Mesenchymal stem cell (in vitro differentiated cells and primary cell): ENCODE data around the gene DNAH8.
"Not testable (repeated sequence)": the region's sequence is repeated elsewhere in the genome, so short reads cannot be mapped to it uniquely, and the experiment has no call there.

Experiments
- DNase-seq: peaks from one replicate; pipeline ENCODE4 v3.0.0-alpha.2; 2013
- H2AFZ ChIP-seq: one replicate; pipeline ENCODE4 v1.6.1; 2013; ENCODE audit warnings: low read depth, mild to moderate bottlenecking, control low read depth, inconsistent platforms, low read length, moderate library complexity
- H2AK5ac ChIP-seq: 2 replicates; pipeline ENCODE4 v1.6.1; 2013; ENCODE audit warnings: low read length, moderate library complexity, mild to moderate bottlenecking, inconsistent platforms; ENCODE audit not compliant: severe bottlenecking
- H2BK120ac ChIP-seq: one replicate; pipeline ENCODE4 v1.6.1; 2013; ENCODE audit warnings: low read depth, mild to moderate bottlenecking, inconsistent platforms, low read length, moderate library complexity
- H2BK12ac ChIP-seq, 2 experiments: one replicate each; pipeline ENCODE4 v1.6.1; 2013; ENCODE audit warnings: inconsistent platforms in 2 of 2, low read length in 2 of 2, mild to moderate bottlenecking in 2 of 2, moderate library complexity in 2 of 2, control low read depth in 1 of 2
- H2BK15ac ChIP-seq: one replicate; pipeline ENCODE4 v1.6.1; 2013; ENCODE audit warnings: mild to moderate bottlenecking, low read depth, inconsistent platforms; ENCODE audit not compliant: poor library complexity, severe bottlenecking
- H2BK5ac ChIP-seq: 2 replicates; pipeline ENCODE4 v1.6.1; 2013; ENCODE audit warnings: low read depth, mild to moderate bottlenecking, low read length, control low read depth, inconsistent platforms; ENCODE audit not compliant: poor library complexity, severe bottlenecking
- H3K14ac ChIP-seq, 2 experiments: one replicate each; pipeline ENCODE4 v1.6.1; 2013; ENCODE audit warnings: inconsistent platforms in 2 of 2, low read length in 2 of 2, control low read depth in 1 of 2, mild to moderate bottlenecking in 1 of 2, moderate library complexity in 1 of 2
- H3K18ac ChIP-seq, 2 experiments: one replicate each; pipeline ENCODE4 v1.6.1; 2013; ENCODE audit warnings: inconsistent platforms in 2 of 2, low read length in 2 of 2, control low read depth in 1 of 2, low read depth in 1 of 2, mild to moderate bottlenecking in 1 of 2
- H3K23ac ChIP-seq, 2 experiments: one replicate each; pipeline ENCODE4 v1.6.1; 2013; ENCODE audit warnings: inconsistent platforms in 2 of 2, low read length in 2 of 2, mild to moderate bottlenecking in 2 of 2, moderate library complexity in 2 of 2, control low read depth in 1 of 2
- H3K27ac ChIP-seq: 2 replicates; pipeline ENCODE4 v1.5.1; 2013; ENCODE audit warnings: mild to moderate bottlenecking, moderate library complexity, low read length, control low read depth, inconsistent platforms; ENCODE audit not compliant: poor library complexity, severe bottlenecking
- H3K27me3 ChIP-seq, 2 experiments: 2 replicates each; pipeline versions ENCODE4 v1.6.1 to v1.7.0; 2013; ENCODE audit warnings: low read length in 2 of 2, mild to moderate bottlenecking in 2 of 2, moderate library complexity in 2 of 2, control low read depth in 1 of 2, inconsistent platforms in 1 of 2; ENCODE audit not compliant: control insufficient read depth in 1 of 2, insufficient read depth in 1 of 2
- H3K36me3 ChIP-seq, 2 experiments: 2 replicates each; pipeline versions ENCODE4 v1.6.1 to v1.7.0; 2013; ENCODE audit warnings: low read length in 2 of 2, control low read depth in 1 of 2, inconsistent platforms in 1 of 2, low read depth in 1 of 2, mild to moderate bottlenecking in 1 of 2; ENCODE audit not compliant: insufficient read depth in 2 of 2, control insufficient read depth in 1 of 2
- H3K4ac ChIP-seq, 2 experiments: one replicate each; pipeline ENCODE4 v1.6.1; 2013; ENCODE audit warnings: inconsistent platforms in 2 of 2, low read length in 2 of 2, mild to moderate bottlenecking in 2 of 2, moderate library complexity in 2 of 2, control low read depth in 1 of 2, low read depth in 1 of 2
- H3K4me1 ChIP-seq: 2 replicates; pipeline ENCODE4 v1.6.1; 2013; ENCODE audit warnings: low read depth, low read length, control low read depth; ENCODE audit not compliant: control insufficient read depth, insufficient read depth
- H3K4me2 ChIP-seq: 2 replicates; pipeline ENCODE4 v1.6.1; 2013; ENCODE audit warnings: low read length, mild to moderate bottlenecking, inconsistent platforms; ENCODE audit not compliant: poor library complexity, severe bottlenecking
- H3K4me3 ChIP-seq, 2 experiments: 2 replicates each; pipeline versions ENCODE4 v1.5.1 to v1.7.0; 2013; ENCODE audit warnings: low read length in 2 of 2, mild to moderate bottlenecking in 2 of 2, control low read depth in 1 of 2, low read depth in 1 of 2; ENCODE audit not compliant: insufficient read depth in 1 of 2
- H3K79me1 ChIP-seq: replicated peaks from 2 replicates; pipeline ENCODE4 v1.6.1; 2013; ENCODE audit warnings: mild to moderate bottlenecking, control low read depth, low read length, inconsistent platforms; ENCODE audit not compliant: poor library complexity, severe bottlenecking
- H3K9ac ChIP-seq: 2 replicates; pipeline ENCODE4 v1.7.0; 2013; ENCODE audit warnings: mild to moderate bottlenecking, low read length, moderate library complexity
- H3K9me3 ChIP-seq: 2 replicates; pipeline ENCODE4 v1.7.0; 2013; ENCODE audit warnings: mild to moderate bottlenecking, low read length; ENCODE audit not compliant: control insufficient read depth
- H4K8ac ChIP-seq: one replicate; pipeline ENCODE4 v1.6.1; 2013; ENCODE audit warnings: inconsistent platforms, mild to moderate bottlenecking, low read length, moderate library complexity
- H4K91ac ChIP-seq: one replicate; pipeline ENCODE4 v1.6.1; 2013; ENCODE audit warnings: mild to moderate bottlenecking, low read length, inconsistent platforms
- WGBS: methylation state at CpG from one replicate; pipeline ENCODE4 v1.1.7; 2013; ENCODE audit warnings: mixed read lengths; 5-methylcytosine and 5-hydroxymethylcytosine counted together

Gene DNAH8

GRCh38 chr6:38915205-38915925 lies 200.3 kb downstream of the DNAH8 start:
- Histone ChIP-seq H3K9me3 (no peaks in the 10 kb centered on the region), H3K79me1 (no peaks in the 10 kb centered on the region), H4K8ac (no peak overlapping the region), H3K27ac (no peak overlapping the region), H2BK5ac (no peak overlapping the region), H3K4me2 (no peak overlapping the region), H3K9ac (no peak overlapping the region), H3K23ac (no peak overlapping the region), H2BK15ac (no peak overlapping the region), H3K18ac (no peak overlapping the region), H3K4ac (no peak overlapping the region), H2AK5ac (no peak overlapping the region), H3K4me1 (no peaks in the 10 kb centered on the region), H2BK12ac (no peak overlapping the region), H2AFZ (no peak overlapping the region), H3K27me3 (no peaks in the 10 kb centered on the region), H3K14ac (no peak overlapping the region), H2BK120ac (no peak overlapping the region), H3K36me3 (no peaks in the 10 kb centered on the region), H4K91ac (no peak overlapping the region), H3K4me3 (no peak overlapping the region)
- 93% methylated on average over 2 of the region's 2 CpGs for WGBS
- DNase-seq, result no peak

- not testable (repeated sequence) for H2BK15ac ChIP-seq, H3K23ac ChIP-seq, H3K9me3 ChIP-seq, H3K4me3 ChIP-seq, DNase-seq, H2BK120ac ChIP-seq, H4K8ac ChIP-seq, H2AK5ac ChIP-seq, H3K14ac ChIP-seq, H2BK5ac ChIP-seq, H2AFZ ChIP-seq, H3K4me1 ChIP-seq, H3K27me3 ChIP-seq, H3K18ac ChIP-seq, H2BK12ac ChIP-seq, H4K91ac ChIP-seq, H3K36me3 ChIP-seq, H3K79me1 ChIP-seq, H3K27ac ChIP-seq, H3K4ac ChIP-seq, H3K9ac ChIP-seq
- peak overlapping the region; percentile 23 for H3K4me2 ChIP-seq
- WGBS, result 64% methylated on average over 8 of the region's 8 CpGs
These were observed 206.4 kb downstream of the DNAH8 start for GRCh38 chr6:38921540-38921939.

DNA sequence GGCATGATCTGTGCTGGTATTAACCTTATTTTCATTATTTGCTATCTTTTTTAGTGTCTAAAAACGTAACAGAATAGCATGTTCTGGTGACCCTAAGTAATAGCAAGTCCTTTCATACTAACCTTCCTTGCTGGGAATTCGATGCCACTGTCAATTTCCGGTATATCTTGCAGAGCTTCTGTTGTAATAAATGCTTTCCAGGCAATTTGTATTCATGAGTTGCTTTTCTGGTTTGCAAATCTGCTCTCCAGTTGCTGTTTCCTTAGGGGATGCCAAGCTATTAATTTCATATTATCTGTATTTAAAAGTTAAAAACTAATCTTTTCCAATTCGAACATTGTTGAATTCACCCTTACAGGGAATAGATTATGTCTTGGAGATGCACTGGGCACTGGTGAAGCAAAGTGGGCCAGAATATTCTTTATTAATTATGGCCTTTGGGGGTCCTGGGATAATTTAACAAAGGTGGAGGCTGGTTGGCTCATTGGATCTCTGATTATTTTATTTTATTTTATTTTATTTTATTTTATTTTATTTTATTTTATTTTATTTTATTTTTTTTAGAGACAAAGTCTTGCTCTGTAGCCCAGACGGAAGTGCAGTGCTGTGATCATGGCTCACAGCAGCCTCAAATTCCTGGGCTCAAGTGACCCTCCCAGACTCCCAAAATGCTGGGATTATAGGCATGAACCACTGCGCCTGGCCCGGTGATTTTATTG lies 209.8 kb downstream of the DNAH8 start:
- Histone ChIP-seq H3K36me3 (no peaks in the 10 kb centered on the region), H3K9ac (no peak overlapping the region), H3K4me3 (no peak overlapping the region), H2AK5ac (no peak overlapping the region), H2BK15ac (no peak overlapping the region), H3K4ac (no peak overlapping the region), H3K4me1 (no peaks in the 10 kb centered on the region), H2AFZ (no peak overlapping the region), H4K8ac (no peak overlapping the region), H3K23ac (no peak overlapping the region), H3K18ac (no peak overlapping the region), H3K14ac (no peak overlapping the region), H3K27me3 (peaks cover 0 to 11% of the 10 kb centered on the region in 2 experiments), H4K91ac (no peak overlapping the region), H2BK120ac (no peak overlapping the region), H3K79me1 (no peaks in the 10 kb centered on the region), H3K4me2 (no peak overlapping the region), H3K27ac (no peak overlapping the region), H2BK5ac (no peak overlapping the region), H2BK12ac (no peak overlapping the region), H3K9me3 (no peaks in the 10 kb centered on the region)
- no peak for DNase-seq
- WGBS, result 86% methylated on average over 5 of the region's 7 CpGs

- H3K9me3 ChIP-seq, result no peaks in the 10 kb centered on the region
- no peak overlapping the region for H4K91ac ChIP-seq
- no peak overlapping the region for H2BK120ac ChIP-seq
- H2BK12ac ChIP-seq, result no peak overlapping the region
- WGBS, result 100% methylated on average over 1 of the region's 5 CpGs
- no peaks in the 10 kb centered on the region for H3K36me3 ChIP-seq
- H2AFZ ChIP-seq, result no peak overlapping the region
- H3K4me2 ChIP-seq, result no peak overlapping the region
- H3K79me1 ChIP-seq, result no peaks in the 10 kb centered on the region
- peaks cover 5 to 14% of the 10 kb centered on the region in 2 experiments for H3K27me3 ChIP-seq
- H2AK5ac ChIP-seq, result no peak overlapping the region
- no peak overlapping the region for H3K14ac ChIP-seq
- H3K18ac ChIP-seq, result no peak overlapping the region
- H4K8ac ChIP-seq, result no peak overlapping the region
- no peak overlapping the region for H3K4me3 ChIP-seq
- no peak overlapping the region for H3K23ac ChIP-seq
- H3K27ac ChIP-seq, result no peak overlapping the region
- H2BK15ac ChIP-seq, result no peak overlapping the region
- H3K4ac ChIP-seq, result no peak overlapping the region
- H3K9ac ChIP-seq, result no peak overlapping the region
- DNase-seq, result no peak
- H3K4me1 ChIP-seq, result no peaks in the 10 kb centered on the region
- no peak overlapping the region for H2BK5ac ChIP-seq
These were observed 214.4 kb downstream of the DNAH8 start for GRCh38 chr6:38929560-38929959.
